GM06990 (cell line): ENCODE data around the gene PTPMT1.

Source experiments
- DNase-seq: peaks from one replicate; pipeline ENCODE4 v3.0.0-alpha.2; 2011; ENCODE audit not compliant: insufficient read length; ENCODE audit errors: extremely low read depth
- H3K27me3 ChIP-seq: replicated peaks from 2 replicates; pipeline ENCODE4 v1.6.0; 2011; ENCODE audit warnings: low read length; ENCODE audit not compliant: control insufficient read depth, insufficient read depth
- H3K36me3 ChIP-seq: 2 replicates; pipeline ENCODE4 v1.5.1; 2011; ENCODE audit warnings: low read length; ENCODE audit not compliant: control insufficient read depth, insufficient read depth
- H3K4me3 ChIP-seq: replicated peaks from 2 replicates; pipeline ENCODE4 v1.5.1; 2011; ENCODE audit warnings: low read depth, mild to moderate bottlenecking, control low read depth, low read length
- TF ChIP-seq, protein P1 (sequence below): IDR thresholded peaks from 2 replicates; pipeline ENCODE4 v1.5.1; 2011; ENCODE audit warnings: low read length, control low read depth, mild to moderate bottlenecking, inconsistent platforms; ENCODE audit not compliant: insufficient read depth, poor library complexity, severe bottlenecking

The PTPMT1 gene

DNA sequence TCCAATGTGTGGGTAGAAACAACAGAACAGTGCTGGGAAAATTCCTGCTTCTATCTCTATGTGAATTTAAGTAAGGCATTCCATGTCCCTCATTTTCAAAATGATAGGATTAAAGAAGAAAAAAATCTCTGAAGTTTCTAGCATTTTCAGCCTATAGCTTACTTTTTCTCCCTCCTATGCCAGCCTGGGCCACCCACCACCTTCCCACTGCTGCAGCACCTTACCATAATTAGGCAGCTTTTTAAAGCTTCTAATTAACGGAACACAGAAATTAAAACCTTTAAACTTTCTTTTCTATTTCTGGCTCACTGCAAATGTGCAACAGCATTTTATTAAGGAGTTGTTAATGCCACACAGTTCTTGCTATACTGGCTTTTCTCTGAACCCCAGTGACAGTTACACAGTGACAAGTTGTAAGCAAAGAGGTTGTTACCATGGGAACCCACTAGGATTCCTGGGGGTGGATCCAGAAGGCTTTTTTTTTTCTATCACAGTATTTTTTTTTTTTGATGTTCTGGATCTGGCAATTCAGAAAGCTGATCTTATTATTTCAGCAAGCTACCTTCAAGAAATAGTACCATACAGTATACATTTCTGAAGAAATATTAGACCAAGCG lies 32.7 kb upstream of the PTPMT1 start:
- H3K36me3 ChIP-seq: no peaks in the 10 kb centered on the region
- no peak for DNase-seq

DNA sequence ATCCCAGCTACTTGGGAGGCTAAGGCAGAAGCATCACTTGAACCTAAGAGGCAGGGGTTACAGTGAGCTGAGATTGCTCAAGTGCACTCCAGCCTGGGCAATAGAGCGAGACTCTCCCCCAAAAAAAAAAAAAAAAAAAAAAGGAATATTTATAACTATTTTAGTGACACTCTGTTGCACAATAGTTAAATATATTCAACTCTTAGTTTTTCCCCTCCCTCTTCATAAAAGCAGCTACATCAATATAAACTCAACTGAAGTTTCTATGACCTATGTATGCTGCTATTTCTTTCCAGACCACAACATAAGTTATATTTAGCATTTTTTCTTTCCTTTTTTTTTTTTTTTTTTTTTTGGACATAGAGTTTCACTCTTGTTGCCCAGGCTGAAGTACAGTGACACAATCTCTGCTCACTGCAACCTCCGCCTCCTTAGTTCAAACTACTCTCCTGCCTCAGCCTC lies 31.7 kb upstream of the PTPMT1 start:
- TF ChIP-seq, protein P1, sequence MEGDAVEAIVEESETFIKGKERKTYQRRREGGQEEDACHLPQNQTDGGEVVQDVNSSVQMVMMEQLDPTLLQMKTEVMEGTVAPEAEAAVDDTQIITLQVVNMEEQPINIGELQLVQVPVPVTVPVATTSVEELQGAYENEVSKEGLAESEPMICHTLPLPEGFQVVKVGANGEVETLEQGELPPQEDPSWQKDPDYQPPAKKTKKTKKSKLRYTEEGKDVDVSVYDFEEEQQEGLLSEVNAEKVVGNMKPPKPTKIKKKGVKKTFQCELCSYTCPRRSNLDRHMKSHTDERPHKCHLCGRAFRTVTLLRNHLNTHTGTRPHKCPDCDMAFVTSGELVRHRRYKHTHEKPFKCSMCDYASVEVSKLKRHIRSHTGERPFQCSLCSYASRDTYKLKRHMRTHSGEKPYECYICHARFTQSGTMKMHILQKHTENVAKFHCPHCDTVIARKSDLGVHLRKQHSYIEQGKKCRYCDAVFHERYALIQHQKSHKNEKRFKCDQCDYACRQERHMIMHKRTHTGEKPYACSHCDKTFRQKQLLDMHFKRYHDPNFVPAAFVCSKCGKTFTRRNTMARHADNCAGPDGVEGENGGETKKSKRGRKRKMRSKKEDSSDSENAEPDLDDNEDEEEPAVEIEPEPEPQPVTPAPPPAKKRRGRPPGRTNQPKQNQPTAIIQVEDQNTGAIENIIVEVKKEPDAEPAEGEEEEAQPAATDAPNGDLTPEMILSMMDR: no peak
- Histone ChIP-seq H3K4me3 (no peak overlapping the region), H3K36me3 (no peaks in the 10 kb centered on the region), H3K27me3 (no peaks in the 10 kb centered on the region)
- DNase-seq: no peak

More for the DNA sequence above, 32.7 kb upstream of the PTPMT1 start:
- Histone ChIP-seq H3K27me3 (no peaks in the 10 kb centered on the region), H3K4me3 (no peak overlapping the region)
- TF ChIP-seq, protein P1: no peak

DNA sequence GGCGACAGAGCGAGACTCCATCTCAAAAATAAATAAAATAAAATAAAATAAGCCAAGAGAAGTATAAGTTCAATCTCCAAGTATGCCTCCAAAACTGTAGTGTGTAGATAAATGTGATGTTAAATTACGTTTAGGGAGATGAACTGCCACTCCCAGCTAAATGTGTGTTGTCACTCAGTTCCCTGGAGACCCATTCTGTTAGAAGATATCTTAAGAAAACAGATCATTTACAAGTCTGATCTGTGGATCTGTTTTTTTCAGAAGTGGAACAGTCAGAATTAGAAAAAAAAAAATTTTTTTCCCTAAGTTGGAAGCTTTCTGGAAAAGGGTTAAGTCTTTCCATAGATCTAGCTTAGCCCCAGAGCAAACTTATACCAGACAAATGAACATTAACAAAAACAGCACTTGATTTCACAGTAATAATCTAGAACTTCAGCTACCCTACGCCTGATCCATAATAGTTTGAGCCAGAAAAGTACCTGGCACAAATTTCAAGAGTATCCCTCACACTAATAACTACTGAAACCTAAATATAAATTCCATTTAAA lies 30.6 kb upstream of the PTPMT1 start:
- TF ChIP-seq, protein P1: no peak
- H3K4me3 ChIP-seq: no peak overlapping the region
- no peaks in the 10 kb centered on the region for H3K36me3 ChIP-seq
- DNase-seq: no peak
- H3K27me3 ChIP-seq: no peaks in the 10 kb centered on the region

DNA sequence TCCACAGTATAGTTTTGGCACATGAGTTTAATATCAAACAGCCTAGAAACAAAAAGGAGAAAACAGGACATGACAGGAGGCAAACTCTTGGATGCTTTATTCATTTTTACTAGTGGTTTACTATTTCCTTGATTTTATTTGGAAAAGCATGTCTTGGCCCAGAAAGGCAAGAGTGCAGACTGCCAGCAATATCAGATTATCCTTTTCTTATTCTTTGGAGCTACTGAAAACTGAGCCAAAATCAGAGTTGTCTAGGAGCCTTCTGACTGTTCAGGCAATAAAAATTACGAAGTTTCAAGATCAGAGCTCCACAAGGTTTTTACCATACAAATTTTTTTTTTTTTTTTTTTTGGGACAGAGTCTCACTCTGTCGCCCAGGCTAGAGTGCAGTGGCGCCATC lies 28.5 kb upstream of the PTPMT1 start:
- H3K4me3 ChIP-seq: no peak overlapping the region
- no peaks in the 10 kb centered on the region for H3K27me3 ChIP-seq
- no peaks in the 10 kb centered on the region for H3K36me3 ChIP-seq
- TF ChIP-seq, protein P1: no peak
- no peak for DNase-seq

DNA sequence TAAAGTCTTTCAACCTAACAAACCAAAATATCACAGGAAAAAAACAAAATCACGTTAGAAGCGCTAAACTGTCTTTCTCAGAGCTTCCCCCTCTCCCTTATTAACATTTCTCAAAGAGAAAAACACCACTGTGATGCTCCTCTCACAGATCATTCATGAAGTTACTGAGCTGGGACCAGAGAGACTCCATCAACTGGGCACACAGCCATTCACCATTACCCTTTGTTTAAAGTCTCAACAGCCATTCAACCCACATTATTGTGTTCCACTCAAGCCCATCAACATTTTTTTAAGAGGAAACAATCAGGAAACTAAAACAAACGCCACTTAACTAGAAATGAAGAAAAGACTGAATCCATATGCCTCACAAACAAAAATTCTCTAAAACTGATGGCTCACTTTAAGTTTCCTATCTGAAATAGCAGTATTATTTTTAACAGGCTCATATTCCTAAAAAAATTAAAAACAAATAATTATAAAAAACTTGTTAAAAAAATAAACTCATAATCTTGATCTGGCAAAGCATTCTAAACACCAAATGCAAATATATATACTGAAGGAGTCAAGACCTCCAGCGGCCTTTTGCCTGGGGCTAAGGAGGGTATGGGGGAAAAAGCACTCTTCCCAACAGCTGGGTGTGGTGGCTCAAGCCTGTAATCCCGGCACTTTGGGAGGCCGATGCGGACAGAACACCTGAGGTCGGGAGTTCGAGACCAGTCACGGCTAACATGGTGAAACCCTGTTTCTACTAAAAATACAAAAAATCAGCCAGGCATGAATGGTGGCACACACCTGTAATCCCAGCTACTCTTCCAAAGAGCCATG lies 26.4 kb upstream of the PTPMT1 start:
- Histone ChIP-seq H3K36me3 (peaks cover 2% of the 10 kb centered on the region), H3K27me3 (no peaks in the 10 kb centered on the region), H3K4me3 (no peak overlapping the region)
- TF ChIP-seq, protein P1: no peak
- no peak for DNase-seq
